NT2/D1 (cell line): ENCODE measurements around the gene SLC22A9.
A peak's percentile ranks its signal among the peaks of the same experiment; 100 is the strongest.
"Not testable (repeated sequence)": the region's sequence is repeated elsewhere in the genome, so short reads cannot be mapped to it uniquely, and the experiment has no call there.

Experiments
- DNase-seq: peaks from one replicate; pipeline ENCODE4 v3.0.0-alpha.2; 2011; ENCODE audit warnings: low read depth, low spot score
- H3K27me3 ChIP-seq: 2 replicates; pipeline ENCODE4 v1.6.0; 2011; ENCODE audit warnings: mild to moderate bottlenecking; ENCODE audit not compliant: insufficient read length, insufficient read depth
- H3K36me3 ChIP-seq: 2 replicates; pipeline ENCODE4 v1.6.1; 2011; ENCODE audit warnings: mild to moderate bottlenecking, low read length, mixed read lengths; ENCODE audit not compliant: insufficient read depth, insufficient read length
- H3K4me1 ChIP-seq: 2 replicates; pipeline ENCODE4 v1.5.1; 2011; ENCODE audit not compliant: insufficient read depth, insufficient read length
- H3K4me3 ChIP-seq: 2 replicates; pipeline ENCODE4 v1.5.1; 2011; ENCODE audit warnings: low read depth; ENCODE audit not compliant: insufficient read length
- H3K9ac ChIP-seq: 2 replicates; pipeline ENCODE4 v1.6.0; 2011; ENCODE audit warnings: low read depth; ENCODE audit not compliant: insufficient read length
- H3K9me3 ChIP-seq: 2 replicates; pipeline ENCODE4 v1.5.1; 2011; ENCODE audit warnings: mild to moderate bottlenecking, low read length; ENCODE audit not compliant: insufficient read depth
- SUZ12 ChIP-seq: IDR thresholded peaks from 2 replicates; pipeline ENCODE4 v1.6.1; 2011; ENCODE audit not compliant: insufficient read length, insufficient read depth; ENCODE audit errors: extremely low read depth
- YY1 ChIP-seq: IDR thresholded peaks from 2 replicates; pipeline ENCODE4 v1.6.1; 2011; ENCODE audit not compliant: insufficient read length, insufficient read depth
- ZNF274 ChIP-seq: IDR thresholded peaks from 2 replicates; pipeline ENCODE4 v1.6.1; 2011; ENCODE audit warnings: mild to moderate bottlenecking, low read depth, low read length

SLC22A9 gene

DNA sequence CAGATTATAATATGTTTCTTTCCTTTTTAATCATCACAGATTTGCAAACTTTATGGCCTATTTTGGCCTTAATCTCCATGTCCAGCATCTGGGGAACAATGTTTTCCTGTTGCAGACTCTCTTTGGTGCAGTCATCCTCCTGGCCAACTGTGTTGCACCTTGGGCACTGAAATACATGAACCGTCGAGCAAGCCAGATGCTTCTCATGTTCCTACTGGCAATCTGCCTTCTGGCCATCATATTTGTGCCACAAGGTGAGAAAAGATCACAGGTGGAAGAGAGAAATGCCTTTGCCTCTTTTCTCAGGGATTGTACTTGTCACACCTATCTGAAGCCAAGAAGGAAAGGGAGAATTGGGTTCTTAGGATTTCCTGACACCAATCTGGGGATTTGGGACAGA is 36.9 kb downstream of the SLC22A9 start:
- Histone ChIP-seq H3K36me3 (no peaks in the 10 kb centered on the region), H3K4me1 (no peaks in the 10 kb centered on the region), H3K27me3 (no peaks in the 10 kb centered on the region), H3K4me3 (no peak overlapping the region), H3K9ac (no peak overlapping the region), H3K9me3 (no peaks in the 10 kb centered on the region)
- no peak for DNase-seq
- TF ChIP-seq YY1 = no peak

DNA sequence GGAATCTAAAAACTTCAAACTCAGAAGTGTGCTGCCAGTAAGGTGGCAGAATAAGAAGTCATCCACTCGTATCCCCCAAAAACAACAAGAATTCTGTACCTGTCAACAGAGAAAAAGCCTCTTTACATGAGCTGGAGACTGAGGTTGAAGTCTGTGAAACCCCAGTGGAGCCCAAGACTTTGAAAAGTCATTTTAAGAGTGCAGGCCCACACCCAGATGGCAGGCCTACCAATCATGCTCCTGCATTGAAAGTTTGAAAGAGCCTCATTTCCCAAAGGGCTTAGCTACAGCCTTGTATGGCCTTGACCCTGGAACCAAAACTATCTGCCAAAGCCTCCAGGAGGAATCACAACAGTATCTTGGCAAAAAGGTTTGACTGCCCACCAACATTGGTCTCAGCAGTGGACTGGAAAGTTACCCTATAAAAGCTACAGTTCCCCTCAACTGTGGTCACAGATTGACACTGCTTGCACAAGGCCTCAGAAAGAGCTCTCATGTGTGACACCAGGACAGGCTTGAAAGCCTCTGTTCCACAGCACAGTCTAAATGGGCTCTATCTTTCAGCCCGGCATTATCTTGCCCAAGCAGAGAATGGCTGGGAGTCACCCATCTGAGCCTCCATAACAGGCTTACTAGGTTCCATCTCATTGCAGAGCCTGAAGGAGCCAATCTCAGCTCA is 47.7 kb downstream of the SLC22A9 start:
- H3K27me3 ChIP-seq = no peaks in the 10 kb centered on the region
- H3K9me3 ChIP-seq = peaks cover 14% of the 10 kb centered on the region; the same call in 1 of the 2 replicates
- H3K4me3 ChIP-seq = no peak overlapping the region
- no peak for TF ChIP-seq YY1
- no peak for TF ChIP-seq SUZ12
- TF ChIP-seq ZNF274 = no peak
- no peaks in the 10 kb centered on the region for H3K4me1 ChIP-seq
- no peak overlapping the region for H3K9ac ChIP-seq
- no peaks in the 10 kb centered on the region for H3K36me3 ChIP-seq
- no peak for DNase-seq

DNA sequence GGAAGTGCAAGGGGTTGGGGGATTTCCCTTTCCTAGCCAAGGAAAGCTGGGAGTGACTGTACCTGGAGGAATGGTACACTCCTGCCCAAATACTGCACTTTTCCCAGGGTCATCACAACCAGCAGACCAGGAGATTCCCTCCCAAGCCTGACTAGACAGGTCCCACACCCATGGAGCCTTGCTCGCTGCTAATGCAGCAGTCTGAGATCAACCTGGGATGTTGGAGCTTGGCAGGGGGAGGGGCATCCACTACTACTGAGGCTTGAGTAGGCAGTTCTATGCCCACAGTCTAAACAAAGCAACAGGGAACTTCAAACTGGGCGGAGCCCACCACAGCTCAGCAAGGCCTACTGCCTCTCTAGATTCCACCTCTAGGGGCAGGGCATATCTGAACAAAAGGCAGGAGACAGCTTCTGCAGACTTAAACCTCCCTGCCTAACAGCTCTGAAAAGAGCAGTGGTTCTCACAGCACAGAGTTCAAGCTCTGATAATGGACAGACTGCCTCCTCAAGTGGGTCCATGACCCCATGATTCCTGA is 58.5 kb downstream of the SLC22A9 start:
- Histone ChIP-seq H3K4me1 (peaks cover 8% of the 10 kb centered on the region), H3K4me3 (no peak overlapping the region), H3K36me3 (no peaks in the 10 kb centered on the region), H3K9me3 (peaks cover 50% of the 10 kb centered on the region; the same call in 1 of the 2 replicates), H3K27me3 (no peaks in the 10 kb centered on the region), H3K9ac (no peak overlapping the region)
- TF ChIP-seq YY1 = no peak
- no peak for TF ChIP-seq ZNF274
- no peak for TF ChIP-seq SUZ12
- peak; percentile 63 for DNase-seq

DNA sequence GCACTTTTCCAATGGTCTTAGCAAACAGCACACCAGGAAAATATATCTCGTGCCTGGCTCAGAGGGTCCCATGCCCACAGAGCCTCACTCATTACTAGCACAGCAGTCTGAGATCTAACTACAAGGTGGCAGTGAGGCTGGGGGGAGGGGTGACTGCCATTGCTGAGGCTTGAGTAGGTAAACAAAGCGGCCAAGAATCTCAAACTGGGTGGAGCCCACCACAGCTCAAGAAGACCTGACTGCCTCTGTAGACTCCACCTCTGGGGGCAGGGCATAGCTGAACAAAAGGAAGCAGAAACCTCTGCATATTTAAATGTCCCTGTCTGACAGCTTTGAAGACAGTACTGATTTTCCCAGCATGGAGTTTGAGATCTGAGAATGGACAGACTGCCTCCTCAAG is 61.1 kb downstream of the SLC22A9 start:
- not testable (repeated sequence) for H3K9ac ChIP-seq, H3K27me3 ChIP-seq, H3K36me3 ChIP-seq, H3K4me1 ChIP-seq, H3K4me3 ChIP-seq
- H3K9me3 ChIP-seq = peaks cover 53% of the 10 kb centered on the region
- peak; percentile 91 for DNase-seq

DNA sequence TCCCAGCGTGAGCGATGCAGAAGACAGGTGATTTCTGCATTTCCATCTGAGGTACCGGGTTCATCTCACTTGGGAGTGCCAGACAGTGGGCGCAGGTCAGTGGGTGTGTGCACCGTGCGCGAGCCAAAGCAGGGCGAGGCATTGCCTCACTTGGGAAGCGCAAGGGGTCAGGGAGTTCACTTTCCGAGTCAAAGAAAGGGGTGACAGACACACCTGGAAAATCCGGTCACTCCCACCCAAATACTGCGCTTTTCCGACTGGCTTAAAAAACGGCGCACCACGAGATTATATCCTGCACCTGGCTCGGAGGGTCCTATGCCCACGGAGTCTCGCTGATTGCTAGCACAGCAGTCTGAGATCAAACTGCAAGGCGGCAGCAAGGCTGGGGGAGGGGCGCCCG is 65.8 kb downstream of the SLC22A9 start:
- H3K27me3 ChIP-seq, H3K36me3 ChIP-seq, H3K4me1 ChIP-seq, DNase-seq, H3K9ac ChIP-seq: not testable (repeated sequence)
- H3K9me3 ChIP-seq = peaks cover 27% of the 10 kb centered on the region
- peak overlapping the region; percentile 28 for H3K4me3 ChIP-seq

DNA sequence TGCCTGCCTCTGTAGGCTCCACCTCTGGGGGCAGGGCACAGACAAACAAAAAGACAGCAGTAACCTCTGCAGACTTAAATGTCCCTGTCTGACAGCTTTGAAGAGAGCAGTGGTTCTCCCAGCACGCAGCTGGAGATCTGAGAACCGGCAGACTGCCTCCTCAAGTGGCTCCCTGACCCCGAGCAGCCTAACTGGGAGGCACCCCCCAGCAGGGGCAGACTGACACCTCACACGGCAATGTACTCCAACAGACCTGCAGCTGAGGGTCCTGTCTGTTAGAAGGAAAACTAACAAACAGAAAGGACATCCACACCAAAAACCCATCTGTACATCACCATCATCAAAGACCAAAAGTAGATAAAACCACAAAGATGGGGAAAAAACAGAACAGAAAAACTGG is 66.2 kb downstream of the SLC22A9 start:
- H3K27me3 ChIP-seq, H3K4me3 ChIP-seq, H3K4me1 ChIP-seq, H3K9ac ChIP-seq, DNase-seq, H3K36me3 ChIP-seq: not testable (repeated sequence)
- peaks cover 23% of the 10 kb centered on the region for H3K9me3 ChIP-seq

DNA sequence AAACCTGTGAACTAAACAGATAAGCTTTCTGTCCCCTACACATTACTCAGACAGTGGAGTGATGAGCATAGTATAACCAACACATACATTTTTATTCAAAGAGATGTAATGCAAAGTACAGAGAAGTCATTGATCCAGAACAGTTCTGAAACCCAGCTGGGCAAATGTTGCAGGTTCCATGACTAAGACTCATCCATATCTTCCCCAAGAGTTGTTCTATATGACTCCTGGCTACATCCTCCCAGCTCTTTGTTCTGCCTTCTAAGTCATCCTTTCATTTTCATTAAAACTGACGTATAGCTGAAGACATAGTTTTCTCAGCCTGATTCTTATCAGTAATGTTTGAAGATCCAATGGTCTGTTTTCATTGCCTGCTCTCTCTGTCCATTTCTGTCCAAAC is 74.1 kb downstream of the SLC22A9 start:
- H3K27me3 ChIP-seq = no peaks in the 10 kb centered on the region
- no peak for DNase-seq
- H3K4me3 ChIP-seq = no peak overlapping the region
- H3K9ac ChIP-seq = no peak overlapping the region
- no peaks in the 10 kb centered on the region for H3K4me1 ChIP-seq
- no peak for TF ChIP-seq SUZ12
- no peak for TF ChIP-seq YY1
- TF ChIP-seq ZNF274 = no peak
- H3K9me3 ChIP-seq = peaks cover 14% of the 10 kb centered on the region; the same call in 1 of the 2 replicates
- H3K36me3 ChIP-seq = no peaks in the 10 kb centered on the region

DNA sequence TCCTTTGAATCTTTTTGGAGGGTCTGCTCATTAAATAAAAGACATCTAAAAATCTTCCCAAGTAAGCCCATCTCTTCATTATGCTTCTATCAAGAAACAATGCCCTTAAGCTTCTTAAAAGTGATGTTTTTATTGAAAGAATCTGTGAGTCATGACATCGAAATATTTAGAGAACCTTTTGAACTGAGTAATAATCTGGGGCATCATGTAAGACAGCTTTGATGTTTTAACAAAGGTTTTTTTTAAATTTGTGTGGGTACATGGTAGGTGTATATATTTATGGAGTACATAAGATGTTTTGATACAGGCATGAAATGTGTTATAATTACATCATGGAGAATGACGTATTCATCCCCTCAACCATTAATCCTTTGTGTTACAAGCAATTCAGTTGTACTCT is 74.6 kb downstream of the SLC22A9 start:
- no peaks in the 10 kb centered on the region for H3K4me1 ChIP-seq
- no peak for DNase-seq

More for the DNA sequence above, 74.6 kb downstream of the SLC22A9 start:
- Histone ChIP-seq H3K36me3 (no peaks in the 10 kb centered on the region), H3K27me3 (no peaks in the 10 kb centered on the region), H3K4me3 (no peak overlapping the region), H3K9me3 (peaks cover 14% of the 10 kb centered on the region; the same call in 1 of the 2 replicates), H3K9ac (no peak overlapping the region)
- no peak for TF ChIP-seq YY1
- no peak for TF ChIP-seq ZNF274
